Neutrophil (primary cell): ENCODE data around the gene OR6T1.

Experiments used
- H3K27ac ChIP-seq: fragments of 200-600 bp; sonication (generic); 2 replicates; pipeline ENCODE4 v1.5.1; 2016; ENCODE audit warnings: mild to moderate bottlenecking, moderate library complexity
- H3K27me3 ChIP-seq: fragments of 200-600 bp; sonication (generic); 2 replicates; pipeline ENCODE4 v1.6.0; 2016; ENCODE audit warnings: mild to moderate bottlenecking
- H3K36me3 ChIP-seq: fragments of 200-600 bp; sonication (generic); 2 replicates; pipeline ENCODE4 v1.5.1; 2017
- H3K4me1 ChIP-seq, 2 experiments: fragments of 200-600 bp in 1 of 2; sonication (generic) in 1 of 2; 1 replicate in 1 of 2; 2 replicates in 1 of 2; pipeline versions ENCODE4 v1.5.1 to v1.6.1; 2013 to 2016; ENCODE audit warnings: low read depth in 1 of 2, low read length in 1 of 2, mild to moderate bottlenecking in 1 of 2, moderate library complexity in 1 of 2; ENCODE audit not compliant: control insufficient read depth in 1 of 2, insufficient read depth in 1 of 2
- H3K4me3 ChIP-seq, 2 experiments: fragments of 200-600 bp in 1 of 2; sonication (generic) in 1 of 2; 1 replicate in 1 of 2; 2 replicates in 1 of 2; pipeline ENCODE4 v1.5.1; 2013 to 2016; ENCODE audit warnings: low read depth in 1 of 2, low read length in 1 of 2, mild to moderate bottlenecking in 1 of 2, moderate library complexity in 1 of 2
- H3K9me3 ChIP-seq: fragments of 200-600 bp; sonication (generic); 2 replicates; pipeline ENCODE4 v1.5.1; 2016
- TF ChIP-seq, protein P1 (sequence below): fragments of 200-600 bp; sonication (generic); IDR thresholded peaks from 2 replicates; pipeline ENCODE4 v1.5.1; 2016; ENCODE audit warnings: antibody characterized with exemption

The OR6T1 gene, protein sequence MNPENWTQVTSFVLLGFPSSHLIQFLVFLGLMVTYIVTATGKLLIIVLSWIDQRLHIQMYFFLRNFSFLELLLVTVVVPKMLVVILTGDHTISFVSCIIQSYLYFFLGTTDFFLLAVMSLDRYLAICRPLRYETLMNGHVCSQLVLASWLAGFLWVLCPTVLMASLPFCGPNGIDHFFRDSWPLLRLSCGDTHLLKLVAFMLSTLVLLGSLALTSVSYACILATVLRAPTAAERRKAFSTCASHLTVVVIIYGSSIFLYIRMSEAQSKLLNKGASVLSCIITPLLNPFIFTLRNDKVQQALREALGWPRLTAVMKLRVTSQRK

DNA sequence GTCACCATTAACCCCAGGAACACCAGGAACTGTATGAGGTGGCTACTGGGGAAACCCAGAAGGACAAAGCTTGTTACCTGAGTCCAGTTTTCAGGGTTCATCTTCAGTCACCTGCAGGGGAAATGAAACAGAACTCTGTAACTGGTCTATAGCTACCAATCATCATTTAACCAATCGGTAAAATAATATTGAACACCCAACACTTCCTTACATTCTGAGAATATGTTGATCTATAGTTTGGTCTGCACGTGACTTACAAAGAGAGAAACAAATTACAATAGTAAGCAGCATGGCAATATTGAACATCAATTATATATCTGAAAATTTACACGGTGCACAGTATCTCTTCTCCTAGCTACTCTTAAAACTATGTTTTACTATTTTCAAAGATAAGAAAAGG lies at the start of gene OR6T1:
OR6T1 (minus strand) TSS at position 101 of the 400 bp plus-strand sequence; CDS start at position 101, 0 bp downstream.
- Histone ChIP-seq H3K36me3 (no peaks in the 10 kb centered on the region), H3K27me3 (no peaks in the 10 kb centered on the region), H3K4me3 (no peak within 1 kb of the TSS), H3K9me3 (no peaks in the 10 kb centered on the region), H3K4me1 (no peaks in the 10 kb centered on the region), H3K27ac (no peak within 1 kb of the TSS)
- TF ChIP-seq, protein P1, sequence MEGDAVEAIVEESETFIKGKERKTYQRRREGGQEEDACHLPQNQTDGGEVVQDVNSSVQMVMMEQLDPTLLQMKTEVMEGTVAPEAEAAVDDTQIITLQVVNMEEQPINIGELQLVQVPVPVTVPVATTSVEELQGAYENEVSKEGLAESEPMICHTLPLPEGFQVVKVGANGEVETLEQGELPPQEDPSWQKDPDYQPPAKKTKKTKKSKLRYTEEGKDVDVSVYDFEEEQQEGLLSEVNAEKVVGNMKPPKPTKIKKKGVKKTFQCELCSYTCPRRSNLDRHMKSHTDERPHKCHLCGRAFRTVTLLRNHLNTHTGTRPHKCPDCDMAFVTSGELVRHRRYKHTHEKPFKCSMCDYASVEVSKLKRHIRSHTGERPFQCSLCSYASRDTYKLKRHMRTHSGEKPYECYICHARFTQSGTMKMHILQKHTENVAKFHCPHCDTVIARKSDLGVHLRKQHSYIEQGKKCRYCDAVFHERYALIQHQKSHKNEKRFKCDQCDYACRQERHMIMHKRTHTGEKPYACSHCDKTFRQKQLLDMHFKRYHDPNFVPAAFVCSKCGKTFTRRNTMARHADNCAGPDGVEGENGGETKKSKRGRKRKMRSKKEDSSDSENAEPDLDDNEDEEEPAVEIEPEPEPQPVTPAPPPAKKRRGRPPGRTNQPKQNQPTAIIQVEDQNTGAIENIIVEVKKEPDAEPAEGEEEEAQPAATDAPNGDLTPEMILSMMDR = no peak

DNA sequence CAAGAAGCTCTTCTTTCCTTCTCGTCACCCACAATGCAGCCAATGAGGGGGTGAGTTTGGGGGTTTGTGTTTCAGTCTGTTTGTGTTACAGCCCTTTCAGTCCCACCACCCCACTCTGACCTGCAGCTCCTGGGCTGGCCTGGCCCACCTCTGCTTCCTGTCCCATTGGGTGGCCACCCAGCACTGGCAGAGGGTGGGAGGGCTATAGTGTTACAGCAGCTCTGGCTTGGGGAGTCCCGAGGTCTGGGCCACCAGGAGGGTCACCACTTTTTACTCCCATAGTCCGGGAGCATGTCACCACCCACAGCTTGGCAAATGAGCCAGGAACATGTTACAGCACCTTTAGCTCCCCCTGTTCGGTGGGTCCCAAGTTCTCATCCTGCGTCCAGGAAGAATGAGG lies 35.7 kb upstream of the OR6T1 start:
- Histone ChIP-seq H3K4me3 (no peak overlapping the region), H3K27ac (no peak overlapping the region), H3K9me3 (no peaks in the 10 kb centered on the region), H3K27me3 (no peaks in the 10 kb centered on the region), H3K36me3 (no peaks in the 10 kb centered on the region), H3K4me1 (no peaks in the 10 kb centered on the region)
- TF ChIP-seq, protein P1 = no peak

DNA sequence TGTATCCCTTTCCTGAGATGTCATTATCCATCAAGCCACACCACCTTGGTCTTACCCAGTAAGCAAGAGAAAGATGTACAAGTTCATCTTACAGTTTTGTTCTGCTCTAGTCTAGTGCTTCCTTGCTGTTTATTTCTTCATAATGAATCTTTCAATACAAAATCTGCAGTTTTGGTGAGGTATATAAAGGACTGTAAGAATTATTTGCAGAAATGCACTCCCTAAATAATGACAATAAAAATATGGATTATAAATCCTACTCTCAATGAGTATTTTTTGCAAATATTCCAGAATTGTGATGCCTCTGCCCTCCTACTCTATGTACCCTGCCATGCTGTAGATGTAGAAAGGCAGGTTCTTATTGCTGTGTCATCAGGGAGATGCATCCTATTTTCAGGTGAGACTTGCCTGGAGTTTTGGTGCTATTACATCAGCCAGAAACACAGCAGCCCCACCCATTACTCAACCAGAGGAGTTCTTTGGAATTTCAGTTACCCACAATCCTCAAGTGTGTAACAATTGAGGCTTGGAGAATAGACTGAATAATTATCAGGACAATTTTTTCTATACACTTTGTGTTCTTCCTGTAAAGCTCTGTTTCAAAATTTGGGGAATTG lies 34.2 kb upstream of the OR6T1 start, which contains the start of gene OR10S1:
OR10S1 (minus strand) TSS at position 51 of the 617 bp plus-strand sequence. CDS start 117 bp downstream, outside the sequence.
- no peaks in the 10 kb centered on the region for H3K36me3 ChIP-seq
- H3K27ac ChIP-seq = no peak within 1 kb of the TSS

DNA sequence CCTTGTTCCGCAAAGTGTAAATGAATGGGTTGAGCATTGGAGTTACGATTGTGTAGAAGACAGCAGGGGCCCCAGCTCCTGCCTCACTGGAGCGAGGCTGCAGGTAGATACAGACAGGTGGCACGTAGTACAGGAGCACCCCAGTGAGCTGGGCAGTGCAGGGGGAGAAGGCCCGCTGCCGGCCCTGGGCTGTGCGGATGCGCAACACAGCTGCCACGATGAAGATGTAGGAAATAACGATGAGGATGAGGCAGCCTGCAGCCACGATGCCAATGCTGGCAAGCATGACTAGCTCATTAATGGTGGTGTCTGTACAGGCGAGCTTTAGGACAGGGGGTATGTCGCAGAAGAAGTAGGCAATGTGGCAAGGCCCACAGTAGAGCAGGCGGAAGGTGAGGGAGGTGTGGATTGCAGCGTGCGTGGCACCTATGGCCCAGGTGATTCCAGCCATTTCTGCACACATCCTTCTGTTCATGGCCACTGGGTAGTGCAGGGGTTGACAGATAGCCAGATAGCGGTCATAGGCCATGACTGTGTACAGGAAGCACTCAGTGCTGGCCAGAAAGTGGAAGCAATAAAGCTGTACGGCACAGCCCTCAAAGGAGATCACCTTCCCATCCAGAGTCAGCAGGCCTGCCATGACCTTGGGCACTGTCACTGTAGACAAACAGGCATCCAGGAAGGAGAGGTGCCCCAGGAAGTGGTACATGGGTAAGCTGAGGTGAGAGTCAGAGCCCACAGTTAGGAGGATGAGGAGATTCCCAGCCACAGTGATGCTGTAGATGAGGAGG lies 33.3 kb upstream of the OR6T1 start:
- Histone ChIP-seq H3K4me1 (no peaks in the 10 kb centered on the region), H3K9me3 (no peaks in the 10 kb centered on the region), H3K27ac (no peak overlapping the region), H3K4me3 (no peak overlapping the region), H3K27me3 (no peaks in the 10 kb centered on the region), H3K36me3 (no peaks in the 10 kb centered on the region)
- TF ChIP-seq, protein P1 = no peak

More for the DNA sequence above, 34.2 kb upstream of the OR6T1 start, which contains the start of gene OR10S1:
- no peak within 1 kb of the TSS for H3K4me3 ChIP-seq
- TF ChIP-seq, protein P1 = no peak
- H3K4me1 ChIP-seq = no peaks in the 10 kb centered on the region
- H3K9me3 ChIP-seq = no peaks in the 10 kb centered on the region
- no peaks in the 10 kb centered on the region for H3K27me3 ChIP-seq

DNA sequence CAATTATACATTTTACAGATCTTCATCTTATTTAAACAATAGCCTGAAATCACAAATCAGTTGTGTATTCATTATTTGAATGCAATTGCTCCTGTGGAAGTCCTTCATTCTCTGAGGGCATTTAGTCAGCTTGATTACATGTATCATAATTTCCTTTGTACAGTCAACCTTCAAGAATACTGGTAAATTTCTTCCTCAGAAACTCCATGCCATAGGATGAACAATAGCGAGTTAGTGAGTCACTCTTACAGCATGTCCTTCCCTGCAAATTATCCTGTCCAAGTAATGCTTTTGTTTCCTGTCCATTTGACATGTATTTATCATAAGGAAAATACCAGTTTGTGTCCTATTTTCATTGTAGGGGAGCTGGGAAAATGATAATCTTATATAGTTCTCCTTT lies 30.2 kb upstream of the OR6T1 start:
- H3K9me3 ChIP-seq = no peaks in the 10 kb centered on the region
- H3K27me3 ChIP-seq = no peaks in the 10 kb centered on the region
- H3K4me3 ChIP-seq = no peak overlapping the region
- no peaks in the 10 kb centered on the region for H3K4me1 ChIP-seq
- TF ChIP-seq, protein P1 = no peak
- no peak overlapping the region for H3K27ac ChIP-seq
- H3K36me3 ChIP-seq = no peaks in the 10 kb centered on the region
